Sigmoid colon (tissue), 7 donors: ENCODE results near the gene POC1B. TPM values are rescaled to one million over a fixed set of nuclear protein-coding genes. Genes with fewer than 3 reads are reported as not detected.
"Not testable (repeated sequence)": the region's sequence is repeated elsewhere in the genome, so short reads cannot be mapped to it uniquely, and the experiment has no call there.

Experiments used
- DNase-seq: peaks from one replicate; pipeline ENCODE4 v3.0.0-alpha.2; 2019
- H3K27ac ChIP-seq, 4 donors: fragments of 200-600 bp; sonication (generic); one replicate each; pipeline ENCODE4 v1.5.1; 2016 to 2019; ENCODE audit warnings: mild to moderate bottlenecking in 1 of 4
- H3K27me3 ChIP-seq, 3 donors: fragments of 200-600 bp; sonication (generic); one replicate each; pipeline ENCODE4 v1.5.1; 2019; ENCODE audit warnings: mild to moderate bottlenecking in 1 of 3
- H3K36me3 ChIP-seq, 4 donors: fragments of 200-600 bp; sonication (generic); one replicate each; pipeline ENCODE4 v1.5.1; 2016 to 2019
- H3K4me1 ChIP-seq, 4 donors: fragments of 200-600 bp; sonication (generic); one replicate each; pipeline ENCODE4 v1.5.1; 2017 to 2019
- H3K4me3 ChIP-seq, 4 donors: fragments of 200-600 bp; sonication (generic); one replicate each; pipeline ENCODE4 v1.5.1; 2017 to 2019; ENCODE audit warnings: mild to moderate bottlenecking in 2 of 4, moderate library complexity in 1 of 4
- H3K9me3 ChIP-seq, 4 donors: fragments of 200-600 bp in 3 of 4; sonication (generic) in 3 of 4; one replicate each; pipeline versions ENCODE4 v1.5.1 to v1.6.1; 2013 to 2019
- CTCF ChIP-seq, 4 experiments: fragments of 450-650 bp in 3 of 4; fragments of 200-600 bp in 1 of 4; IDR thresholded peaks; one replicate each; pipeline ENCODE4 v1.5.1; 2016 to 2019; ENCODE audit warnings: antibody characterized with exemption in 4 of 4, mild to moderate bottlenecking in 3 of 4, moderate library complexity in 2 of 4
- EP300 ChIP-seq, 4 donors: sonication (generic); formaldehyde crosslinking; IDR thresholded peaks; one replicate each; pipeline ENCODE4 v1.6.1; 2017; ENCODE audit warnings: antibody characterized with exemption in 4 of 4
- POLR2A ChIP-seq, 2 donors: fragments of 450-650 bp; IDR thresholded peaks; one replicate each; pipeline ENCODE4 v1.6.1; 2016; ENCODE audit warnings: antibody characterized with exemption in 2 of 2, mild to moderate bottlenecking in 2 of 2, moderate library complexity in 2 of 2
- POLR2AphosphoS5 ChIP-seq, 4 donors: sonication (generic); formaldehyde crosslinking; IDR thresholded peaks; one replicate each; pipeline ENCODE4 v1.6.1; 2017; ENCODE audit warnings: antibody characterized with exemption in 4 of 4
- WGBS, 2 donors: extraction: QIAGEN DNeasy Blood & Tissue Kit; methylation state at CpG; one replicate each; pipeline ENCODE4 v1.1.7; 2013; 5-methylcytosine and 5-hydroxymethylcytosine counted together
- intact Hi-C: fragments of 100-400 bp; cut with DNase I; formaldehyde crosslinking; loops from one replicate; pipeline ENCODE4 v1.15.1; 2023
- polyA plus RNA-seq, 3 donors: library from polyadenylated mRNA; stranded (reverse); fragments of 200-250 nt; gene quantifications; one replicate each; pipeline ENCODE4 v1.2.3, GENCODE V29; 2013
- total RNA-seq, 4 donors: library from RNA; depleted of rRNA; stranded (reverse); fragments of >200 nt; gene quantifications; one replicate each; pipeline ENCODE4 v1.1.0, GENCODE V29; 2016
- donor health status: healthy with polysubstance abuse.
- donor health status: Bipolar disorder and iron deficiency.
- donor health status: healthy.

POC1B gene
- total and polyA plus RNA-seq, 7 donors = 12.5 to 31.7 (median 28.1) TPM

DNA sequence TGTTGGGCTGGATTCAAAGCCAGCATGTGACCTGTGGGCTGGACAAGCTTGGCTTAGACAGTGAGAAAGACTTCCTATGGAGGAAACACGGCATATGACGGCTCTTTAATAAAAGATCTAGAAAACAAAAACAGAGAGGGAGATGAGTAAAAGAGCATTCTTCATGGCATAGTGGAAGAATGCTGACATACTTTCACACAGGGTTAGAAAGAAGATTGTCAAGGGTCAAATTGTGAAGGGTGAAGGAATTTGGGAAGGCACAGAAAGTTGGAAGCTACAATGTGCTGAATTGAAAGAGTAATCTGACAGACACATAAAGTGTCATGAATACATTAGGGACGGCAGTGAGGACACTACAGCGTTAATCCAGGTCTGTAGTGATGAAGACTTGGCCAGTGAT, 64.7 kb downstream of the POC1B start:
- Histone ChIP-seq H3K36me3 (no peaks in the 10 kb centered on the region), H3K9me3 (no peaks in the 10 kb centered on the region), H3K27ac (peak overlapping the region; percentile 20 to 60 (median 48)), H3K4me1 (peaks cover 0 to 16% (median 11%) of the 10 kb centered on the region in 4 donors), H3K4me3 (peak overlapping the region in 2 of 4 donors; percentile 6 to 25), H3K27me3 (no peaks in the 10 kb centered on the region)
- no peak for DNase-seq
- TF ChIP-seq EP300 (IDR thresholded peaks at IDR 0.05) (no peak), POLR2AphosphoS5 (IDR thresholded peaks at IDR 0.05) (no peak)
- intact Hi-C loops = loop anchor here (1.0 to 5.0 kb wide), 2 partner anchors 66 to 410 kb away; partner anchors contain the start of gene POC1B
- 76 to 81% methylated on average over 4 of the region's 4 CpGs for WGBS, 2 donors

DNA sequence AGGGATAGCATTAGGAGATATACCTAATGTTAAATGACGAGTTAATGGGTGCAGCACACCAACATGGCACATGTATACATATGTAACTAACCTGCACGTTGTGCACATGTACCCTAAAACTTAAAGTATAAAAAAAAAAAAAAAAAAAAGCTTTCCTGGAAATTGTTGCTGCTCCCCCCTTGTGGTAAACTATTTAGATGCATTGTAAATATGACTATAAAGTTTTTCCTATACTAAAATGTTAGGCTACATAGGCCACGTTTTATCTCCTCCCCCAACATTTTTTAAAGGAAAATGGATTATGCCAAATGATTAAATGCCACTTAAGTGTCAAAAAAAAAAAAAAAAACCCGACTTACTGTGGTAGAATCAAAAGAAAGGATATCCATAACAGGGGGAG, 66.6 kb downstream of the POC1B start:
- not testable (repeated sequence) for H3K36me3 ChIP-seq, H3K27me3 ChIP-seq, DNase-seq, H3K9me3 ChIP-seq, H3K4me3 ChIP-seq, H3K27ac ChIP-seq
- 41 to 49% methylated on average over 3 to 4 of the region's 4 CpGs for WGBS, 2 donors
- intact Hi-C loops = loop anchor here (10.0 kb wide), 1 partner anchor 246 kb away; the partner anchor contains the start of gene ATP2B1
- H3K4me1 ChIP-seq = peaks cover 0 to 21% (median 18%) of the 10 kb centered on the region in 4 donors

GRCh38 chr12:89456565-89456964, 69.3 kb downstream of the POC1B start:
- Histone ChIP-seq H3K4me3 (no peak overlapping the region), H3K9me3 (no peaks in the 10 kb centered on the region), H3K27me3 (no peaks in the 10 kb centered on the region), H3K4me1 (peaks cover 0 to 42% (median 38%) of the 10 kb centered on the region in 4 donors), H3K27ac (no peak overlapping the region), H3K36me3 (no peaks in the 10 kb centered on the region)
- no peak for TF ChIP-seq POLR2AphosphoS5 (IDR thresholded peaks at IDR 0.05)
- 84 to 91% methylated on average over 1 of the region's 1 CpG for WGBS, 2 donors
- no peak for DNase-seq
- intact Hi-C loops = loop anchor here (10.0 kb wide), 1 partner anchor 248 kb away; the partner anchor contains the start of gene ATP2B1

DNA sequence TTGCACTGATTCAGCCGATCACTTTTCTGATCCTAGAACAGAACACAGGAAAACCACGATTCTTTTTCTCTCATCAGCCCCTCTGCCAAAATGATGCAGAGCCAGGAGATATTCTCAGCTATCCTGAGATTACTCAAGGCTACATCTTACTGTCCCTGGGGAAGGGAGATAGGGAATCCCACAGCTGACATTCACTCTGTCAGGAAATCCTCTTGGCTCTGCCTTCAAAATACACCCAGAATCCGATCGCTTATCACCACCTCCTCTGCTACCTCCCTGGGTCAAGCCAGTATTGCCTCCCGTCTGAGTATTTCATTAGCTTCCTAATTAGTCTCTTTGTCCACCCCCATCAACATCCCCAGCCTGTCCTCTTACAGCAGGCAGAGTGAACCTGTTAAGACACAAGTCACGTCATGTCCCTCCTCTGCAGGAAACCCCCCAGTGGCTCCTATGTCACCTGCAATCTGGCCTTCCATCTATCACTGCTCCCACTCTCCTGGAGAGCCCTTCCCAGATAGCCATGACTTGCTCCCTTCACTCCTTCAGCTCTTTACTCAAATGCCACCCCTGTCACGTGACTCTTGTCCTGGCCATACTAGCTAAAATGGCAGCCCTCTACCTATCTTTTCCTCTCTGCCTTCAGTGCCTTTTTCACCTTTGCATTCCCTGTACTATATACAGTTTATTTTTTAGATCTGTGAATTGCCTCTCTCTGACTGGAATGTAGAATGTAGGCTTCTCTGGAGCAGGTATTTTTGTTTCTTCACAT, 71.6 kb downstream of the POC1B start:
- H3K4me3 ChIP-seq = peak overlapping the region in 1 of 4 donors; percentile 28
- WGBS, 2 donors = 76 to 86% methylated on average over 7 of the region's 7 CpGs
- no peak for DNase-seq
- no peaks in the 10 kb centered on the region for H3K36me3 ChIP-seq
- peak overlapping the region; percentile 75 to 88 (median 82) for H3K27ac ChIP-seq
- intact Hi-C loops = loop anchor here (10.0 kb wide), 1 partner anchor 251 kb away; the partner anchor contains the start of gene ATP2B1
- no peaks in the 10 kb centered on the region for H3K9me3 ChIP-seq
- no peaks in the 10 kb centered on the region for H3K27me3 ChIP-seq
- H3K4me1 ChIP-seq = peaks cover 0 to 47% (median 41%) of the 10 kb centered on the region in 4 donors
- TF ChIP-seq POLR2AphosphoS5 (IDR thresholded peaks at IDR 0.05) (no peak), EP300 (IDR thresholded peaks at IDR 0.05) (no peak), POLR2A (IDR thresholded peaks at IDR 0.05) (no peak), CTCF (IDR thresholded peaks at IDR 0.05) (no peak)

- peak overlapping the region in 2 of 4 donors; percentile 4 to 28 for H3K4me3 ChIP-seq
- TF ChIP-seq POLR2A (IDR thresholded peaks at IDR 0.05) (no peak), EP300 (IDR thresholded peaks at IDR 0.05) (peak in 3 of 4 donors; percentile 27 to 69 (median 31)), POLR2AphosphoS5 (IDR thresholded peaks at IDR 0.05) (peak; percentile 33 to 79 (median 54))
- WGBS, 2 donors = 62 to 63% methylated on average over 6 of the region's 6 CpGs
- DNase-seq = no peak
- intact Hi-C loops = loop anchor here (2.0 to 10.0 kb wide), 2 partner anchors 101 to 251 kb away; partner anchors contain the start of genes ATP2B1 and DUSP6
- H3K4me1 ChIP-seq = peaks cover 0 to 54% (median 46%) of the 10 kb centered on the region in 4 donors
- H3K9me3 ChIP-seq = no peaks in the 10 kb centered on the region
- no peaks in the 10 kb centered on the region for H3K36me3 ChIP-seq
- peak overlapping the region; percentile 75 to 88 (median 82) for H3K27ac ChIP-seq
- H3K27me3 ChIP-seq = no peaks in the 10 kb centered on the region
Observed at GRCh38 chr12:89453121-89453978, 72.5 kb downstream of the POC1B start.

DNA sequence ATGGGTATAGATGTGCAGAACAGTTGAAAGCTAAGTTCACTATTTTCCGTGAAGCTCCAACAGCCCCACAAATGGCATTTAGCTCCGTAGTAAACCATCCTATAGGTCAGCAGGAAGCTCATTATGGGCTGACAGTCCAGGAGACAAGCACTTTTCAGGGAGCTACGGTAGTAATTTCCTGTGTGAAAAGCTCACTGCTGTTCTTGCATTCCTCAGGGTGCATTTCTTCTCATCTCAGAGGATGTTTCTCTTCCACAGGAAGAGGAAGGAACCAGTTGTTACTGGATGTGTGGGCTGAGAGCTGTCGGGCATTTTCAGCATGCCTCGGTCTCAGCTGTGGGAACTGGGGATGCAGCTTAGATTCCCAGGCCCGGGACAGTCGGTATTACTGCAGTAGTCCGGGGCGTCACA, 74.0 kb downstream of the POC1B start:
- WGBS, 2 donors = 64 to 79% methylated on average over 9 of the region's 9 CpGs
- peaks cover 0 to 55% (median 46%) of the 10 kb centered on the region in 4 donors for H3K4me1 ChIP-seq
- H3K36me3 ChIP-seq = no peaks in the 10 kb centered on the region
- H3K9me3 ChIP-seq = no peaks in the 10 kb centered on the region
- peak in 1 of 4 donors; percentile 32 for TF ChIP-seq POLR2AphosphoS5 (IDR thresholded peaks at IDR 0.05)
- no peak for TF ChIP-seq EP300 (IDR thresholded peaks at IDR 0.05)
- no peak for TF ChIP-seq CTCF (IDR thresholded peaks at IDR 0.05)
- H3K4me3 ChIP-seq = peak overlapping the region in 1 of 4 donors; percentile 8
- peak overlapping the region; percentile 75 to 88 (median 82) for H3K27ac ChIP-seq
- no peaks in the 10 kb centered on the region for H3K27me3 ChIP-seq
- peak; percentile 77 for DNase-seq
- intact Hi-C loops = loop anchor here (2.0 to 10.0 kb wide), 2 partner anchors 99 to 253 kb away; partner anchors contain the start of genes ATP2B1 and DUSP6
